GM12801 (cell line): Measurements from ENCODE around the gene FMNL2.

Experiments used
- CTCF ChIP-seq: IDR thresholded peaks from one replicate; pipeline ENCODE4 v1.5.1; 2011; ENCODE audit warnings: control low read depth; ENCODE audit not compliant: insufficient read length; ENCODE audit errors: extremely low read depth

The FMNL2 gene

GRCh38 chr2:152334701-152335015 is 316 bp upstream of the FMNL2 start:
- TF ChIP-seq CTCF, result no peak

GRCh38 chr2:152335726-152336118 is 748 bp downstream of the FMNL2 start:
- TF ChIP-seq CTCF, result no peak

GRCh38 chr2:152336119-152336853 is 1.3 kb downstream of the FMNL2 start:
- TF ChIP-seq CTCF, result no peak

GRCh38 chr2:152336854-152337510 is 2.0 kb downstream of the FMNL2 start:
- no peak for TF ChIP-seq CTCF

GRCh38 chr2:152337511-152337903 is 2.5 kb downstream of the FMNL2 start:
- no peak for TF ChIP-seq CTCF

- no peak for TF ChIP-seq CTCF
Observed at GRCh38 chr2:152339556-152340286, 4.7 kb downstream of the FMNL2 start.

GRCh38 chr2:152342259-152343046 is 7.5 kb downstream of the FMNL2 start:
- TF ChIP-seq CTCF, result no peak
